ENCODE data around the gene LPP.

DNA sequence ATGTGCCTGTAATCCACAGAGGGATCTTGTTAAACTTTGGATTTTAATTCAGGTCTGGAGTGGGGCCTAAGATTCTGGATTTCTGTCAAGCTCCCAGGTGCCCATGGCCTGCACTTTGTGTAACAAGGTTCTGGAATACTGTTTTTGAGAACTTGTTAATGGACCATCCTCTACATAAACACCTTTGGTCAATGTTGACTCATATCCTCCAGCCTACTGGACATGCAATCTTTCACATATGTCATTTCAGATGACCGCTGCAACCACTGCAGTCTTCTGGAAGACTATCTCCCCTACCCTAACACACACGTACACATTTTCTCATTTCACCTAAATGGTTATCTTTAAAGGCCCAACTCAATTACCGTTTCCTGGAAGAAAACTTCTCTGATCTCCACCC lies 715.7 kb downstream of the LPP start:
- TF ChIP-seq, protein P1, sequence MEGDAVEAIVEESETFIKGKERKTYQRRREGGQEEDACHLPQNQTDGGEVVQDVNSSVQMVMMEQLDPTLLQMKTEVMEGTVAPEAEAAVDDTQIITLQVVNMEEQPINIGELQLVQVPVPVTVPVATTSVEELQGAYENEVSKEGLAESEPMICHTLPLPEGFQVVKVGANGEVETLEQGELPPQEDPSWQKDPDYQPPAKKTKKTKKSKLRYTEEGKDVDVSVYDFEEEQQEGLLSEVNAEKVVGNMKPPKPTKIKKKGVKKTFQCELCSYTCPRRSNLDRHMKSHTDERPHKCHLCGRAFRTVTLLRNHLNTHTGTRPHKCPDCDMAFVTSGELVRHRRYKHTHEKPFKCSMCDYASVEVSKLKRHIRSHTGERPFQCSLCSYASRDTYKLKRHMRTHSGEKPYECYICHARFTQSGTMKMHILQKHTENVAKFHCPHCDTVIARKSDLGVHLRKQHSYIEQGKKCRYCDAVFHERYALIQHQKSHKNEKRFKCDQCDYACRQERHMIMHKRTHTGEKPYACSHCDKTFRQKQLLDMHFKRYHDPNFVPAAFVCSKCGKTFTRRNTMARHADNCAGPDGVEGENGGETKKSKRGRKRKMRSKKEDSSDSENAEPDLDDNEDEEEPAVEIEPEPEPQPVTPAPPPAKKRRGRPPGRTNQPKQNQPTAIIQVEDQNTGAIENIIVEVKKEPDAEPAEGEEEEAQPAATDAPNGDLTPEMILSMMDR (IDR thresholded peaks at IDR 0.05), result no peak
- TF ChIP-seq POLR2A (IDR thresholded peaks at IDR 0.05), result no peak

Data from tibial nerve (tissue), 3 donors.